ENCODE measurements around the gene RBMS3.

The RBMS3 gene

DNA sequence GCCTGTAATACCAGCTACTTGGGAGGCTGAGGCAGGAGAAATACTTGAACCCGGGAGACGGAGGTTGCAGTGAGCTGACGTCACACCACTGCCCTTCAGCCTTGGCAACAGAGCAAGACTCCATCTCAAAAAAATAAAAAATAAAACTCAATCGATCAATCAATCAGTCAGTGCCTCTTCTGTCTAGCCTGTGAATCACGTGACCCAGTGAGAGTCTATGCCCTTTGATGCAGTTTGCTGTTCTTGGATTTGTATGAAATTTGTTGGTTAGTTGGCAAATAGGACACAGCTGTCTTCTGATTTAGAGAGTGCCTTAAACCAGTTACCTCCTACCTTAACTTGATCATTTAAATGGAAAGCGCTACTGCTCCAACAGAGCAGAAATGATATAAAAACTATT, 3.6 kb upstream of the RBMS3 start:
- DNase-seq (ENCODE audit: low read depth): no peak

DNA sequence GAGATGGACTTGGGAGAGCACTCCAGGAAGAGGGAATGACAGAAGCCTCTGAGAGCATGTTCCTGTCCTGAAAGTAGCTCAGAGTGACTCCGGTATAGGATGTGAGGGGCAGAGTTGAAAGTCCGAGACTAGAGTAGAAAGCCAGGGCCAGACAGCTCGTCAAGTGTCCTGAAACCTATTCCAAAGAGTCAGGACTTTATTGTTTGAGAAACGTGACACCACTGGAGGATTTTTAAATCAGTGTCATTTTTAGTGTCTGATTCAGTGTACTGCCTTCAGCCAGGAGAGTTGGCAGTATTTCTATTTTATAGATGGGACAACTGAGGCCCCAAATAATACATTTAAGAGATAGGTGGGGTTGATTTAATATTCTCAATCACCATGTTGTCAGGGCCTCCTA, 1.6 kb upstream of the RBMS3 start:
- DNase-seq (ENCODE audit: low read depth): no peak

DNA sequence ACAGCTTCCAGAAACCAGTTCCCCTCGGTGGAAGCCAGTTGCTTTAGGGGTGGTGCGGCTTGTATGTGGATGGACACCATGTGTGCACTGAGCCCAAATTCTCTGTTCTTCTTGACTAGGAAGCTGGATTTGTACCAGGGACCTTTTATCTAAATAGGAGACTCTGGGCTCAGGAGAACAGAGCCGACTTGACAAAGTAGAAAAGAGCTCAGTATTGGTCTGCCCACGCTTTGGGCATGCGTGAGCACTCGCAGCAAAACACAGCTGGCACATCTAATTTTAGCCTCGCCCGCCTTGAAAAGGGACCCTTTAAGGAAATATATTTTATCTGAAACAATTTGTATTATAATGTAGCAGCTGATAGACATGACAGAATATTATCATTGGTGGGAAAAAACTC, 1.1 kb upstream of the RBMS3 start:
- DNase-seq (ENCODE audit: low read depth): no peak

DNA sequence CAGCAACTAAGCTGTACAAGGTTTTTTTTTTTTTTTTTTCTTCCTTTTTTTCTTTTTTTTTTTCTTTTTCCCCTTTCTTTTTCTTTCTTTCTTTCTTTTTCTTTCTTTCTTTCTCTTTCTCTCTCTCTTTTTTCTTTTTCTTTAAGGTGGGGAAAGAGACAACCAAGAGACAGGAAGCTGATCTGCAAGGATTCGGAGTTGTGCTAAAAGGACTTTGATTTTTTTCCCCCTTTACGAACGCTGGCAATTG, 148 bp downstream of the RBMS3 start:
- no peak for DNase-seq (ENCODE audit: low read depth)

DNA sequence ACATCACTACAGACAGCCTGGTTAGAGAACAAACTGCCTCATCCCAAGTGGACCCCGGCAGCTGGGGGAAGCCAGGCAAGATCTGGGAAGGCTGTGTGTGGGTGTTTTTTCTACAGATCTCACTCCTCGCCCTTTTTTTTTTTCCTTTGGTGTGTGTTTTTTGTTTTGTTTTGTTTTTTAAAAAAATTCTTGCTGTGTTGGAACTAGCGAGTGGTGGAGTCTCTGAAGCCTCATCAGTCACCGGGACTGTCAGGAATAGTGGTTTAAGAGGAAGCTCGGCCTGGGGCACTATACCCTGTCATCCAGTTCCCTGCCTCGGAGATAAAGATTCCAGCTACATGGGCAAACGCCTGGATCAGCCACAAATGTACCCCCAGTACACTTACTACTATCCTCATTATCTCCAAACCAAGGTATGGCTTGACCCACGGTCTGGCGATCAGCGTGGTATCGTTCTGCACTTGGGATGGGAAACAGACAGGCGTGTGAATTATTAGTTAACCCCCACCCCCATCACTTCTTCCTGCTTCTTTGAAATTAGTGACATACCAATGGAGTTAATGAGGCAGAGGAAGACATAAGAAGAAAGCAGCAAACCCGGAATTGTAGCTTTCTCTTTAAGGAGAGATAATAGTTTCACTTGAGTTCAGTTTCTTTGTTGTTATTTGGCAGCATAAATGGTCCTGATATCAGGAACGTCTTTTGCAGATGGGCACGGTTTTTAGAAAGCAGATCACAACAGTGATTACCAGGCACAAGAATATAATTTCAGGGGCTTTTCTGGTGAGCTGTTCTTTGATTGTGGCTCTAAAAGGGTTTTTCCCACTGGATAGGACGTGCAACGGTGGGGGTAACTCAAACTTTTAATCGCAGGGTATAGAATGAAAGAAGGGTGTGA, 722 bp downstream of the RBMS3 start:
- peak; percentile 68 for DNase-seq (ENCODE audit: low read depth)

DNA sequence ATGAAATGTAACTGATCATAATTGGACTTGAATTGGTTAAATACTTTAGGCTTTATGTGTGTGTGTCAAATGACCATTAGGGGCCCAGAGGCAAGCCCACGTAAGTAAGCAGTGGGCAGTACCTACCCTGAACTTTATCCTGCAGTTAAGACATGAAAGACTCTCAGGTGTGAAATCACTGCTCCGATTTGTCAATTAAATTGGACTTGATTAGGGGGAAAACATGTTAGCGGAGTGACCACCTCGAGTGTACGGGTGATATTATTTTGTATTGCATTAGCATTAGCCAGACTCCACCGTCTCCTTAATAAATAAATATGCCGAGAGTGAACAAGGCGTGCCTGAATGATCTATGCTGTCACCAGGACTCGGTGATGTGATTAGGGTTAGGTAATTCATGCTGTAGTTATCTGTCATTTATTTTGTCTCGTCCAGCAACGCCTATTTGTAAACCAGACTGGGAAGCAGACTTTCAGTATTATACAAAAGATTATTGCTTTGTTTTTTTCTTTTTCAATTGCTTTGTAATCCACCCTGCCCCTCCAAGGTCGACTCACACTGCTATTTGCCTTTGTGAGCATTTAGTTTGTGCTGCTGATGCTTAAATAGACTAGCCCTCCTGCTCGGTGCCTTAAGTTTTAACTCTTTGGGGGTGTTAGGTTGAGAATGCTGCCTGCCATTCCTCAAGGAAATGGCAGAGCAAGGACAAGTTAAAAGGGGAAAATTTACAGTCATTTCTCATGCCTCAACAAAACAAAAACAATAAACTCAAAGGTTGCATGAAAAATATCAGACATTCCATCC, 1.8 kb downstream of the RBMS3 start:
- peak; percentile 86 for DNase-seq (ENCODE audit: low read depth)

DNA sequence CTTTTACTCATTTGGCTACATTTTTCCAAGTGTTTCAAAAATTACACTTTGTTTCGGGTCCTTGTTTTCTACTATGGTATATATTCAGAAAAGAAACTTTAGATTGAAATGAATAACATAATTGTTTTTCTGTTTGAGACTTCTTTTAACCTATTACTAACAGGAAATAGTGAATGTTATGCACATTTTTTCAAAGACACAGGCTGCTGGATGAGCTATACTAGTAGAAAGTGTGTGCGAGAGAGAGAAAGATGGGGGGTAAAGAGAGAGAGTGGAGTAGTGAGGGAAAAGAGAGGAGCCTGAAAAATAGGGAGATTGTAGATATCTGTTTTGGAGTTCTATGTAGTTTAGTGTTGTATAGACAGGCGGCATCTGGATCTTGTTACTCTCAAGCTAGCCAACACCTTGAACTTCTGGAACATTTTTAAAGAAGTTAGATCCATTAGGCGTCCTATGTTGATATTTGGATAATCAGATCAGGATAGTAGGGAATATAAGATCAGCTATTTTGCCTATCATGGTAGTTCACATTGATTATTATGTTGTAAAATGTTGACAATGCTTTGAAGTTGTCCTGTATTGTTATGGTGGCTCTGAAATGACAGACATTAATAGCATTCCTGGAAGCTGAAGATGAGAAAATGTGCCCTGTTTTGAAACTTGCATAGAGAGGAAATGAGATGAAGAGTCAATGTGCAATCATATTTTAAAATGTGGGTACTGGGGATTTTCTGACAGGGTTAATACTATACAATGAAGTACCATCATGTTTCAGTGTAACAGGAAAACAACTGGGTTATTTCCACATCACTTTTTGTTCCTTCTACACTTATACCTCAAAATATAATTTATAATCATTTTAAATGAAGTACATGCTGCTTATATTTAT, 2.6 kb downstream of the RBMS3 start:
- DNase-seq (ENCODE audit: low read depth): no peak

DNA sequence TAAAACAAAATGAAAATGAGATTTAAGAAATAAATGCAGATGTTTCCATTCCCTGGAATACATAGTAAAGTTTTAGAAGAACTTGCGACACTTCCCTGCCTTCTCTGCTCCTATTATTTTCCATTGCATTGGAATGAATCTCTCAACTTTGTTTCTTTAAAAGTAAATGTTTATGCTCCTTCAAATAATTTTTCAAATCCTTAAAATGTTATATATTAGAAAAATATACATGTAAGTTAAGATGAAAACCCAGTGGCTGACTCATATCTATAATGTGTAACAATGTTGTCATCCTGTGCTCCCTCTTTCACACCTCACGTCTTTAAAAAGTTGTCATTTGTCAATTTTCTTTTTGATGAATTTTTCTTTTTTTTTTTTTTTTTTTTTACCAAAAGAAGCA, 3.6 kb downstream of the RBMS3 start:
- DNase-seq (ENCODE audit: low read depth): no peak

DNA sequence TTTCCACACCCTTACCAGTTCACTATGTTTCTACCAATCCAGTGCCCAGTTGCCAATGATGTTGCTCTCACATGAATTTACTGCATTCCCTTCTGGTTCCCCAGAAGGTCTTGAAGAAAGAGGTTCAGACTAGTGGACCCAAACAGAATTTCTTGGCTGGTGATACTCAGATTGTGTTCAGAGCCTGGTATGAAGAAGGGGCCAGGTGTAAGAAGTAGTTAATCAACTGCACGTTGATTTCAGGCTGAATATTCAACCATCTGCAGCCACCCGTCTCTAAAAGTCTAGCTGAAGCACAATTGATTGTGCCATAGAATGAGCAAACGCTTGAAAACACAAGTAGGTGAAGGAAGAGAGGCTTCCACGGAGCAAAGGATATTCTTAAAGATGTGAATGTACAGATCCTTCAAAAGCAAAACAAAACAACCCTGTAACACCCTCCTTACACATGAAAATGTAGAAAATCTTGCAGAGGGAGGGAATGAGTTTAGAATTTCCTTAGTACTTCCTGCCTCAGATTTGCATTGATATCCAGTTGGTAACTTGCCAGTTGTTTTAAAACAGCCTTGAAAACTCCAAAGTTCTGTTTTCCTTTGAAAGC, 4.7 kb downstream of the RBMS3 start:
- DNase-seq (ENCODE audit: low read depth): peak; percentile 65

DNA sequence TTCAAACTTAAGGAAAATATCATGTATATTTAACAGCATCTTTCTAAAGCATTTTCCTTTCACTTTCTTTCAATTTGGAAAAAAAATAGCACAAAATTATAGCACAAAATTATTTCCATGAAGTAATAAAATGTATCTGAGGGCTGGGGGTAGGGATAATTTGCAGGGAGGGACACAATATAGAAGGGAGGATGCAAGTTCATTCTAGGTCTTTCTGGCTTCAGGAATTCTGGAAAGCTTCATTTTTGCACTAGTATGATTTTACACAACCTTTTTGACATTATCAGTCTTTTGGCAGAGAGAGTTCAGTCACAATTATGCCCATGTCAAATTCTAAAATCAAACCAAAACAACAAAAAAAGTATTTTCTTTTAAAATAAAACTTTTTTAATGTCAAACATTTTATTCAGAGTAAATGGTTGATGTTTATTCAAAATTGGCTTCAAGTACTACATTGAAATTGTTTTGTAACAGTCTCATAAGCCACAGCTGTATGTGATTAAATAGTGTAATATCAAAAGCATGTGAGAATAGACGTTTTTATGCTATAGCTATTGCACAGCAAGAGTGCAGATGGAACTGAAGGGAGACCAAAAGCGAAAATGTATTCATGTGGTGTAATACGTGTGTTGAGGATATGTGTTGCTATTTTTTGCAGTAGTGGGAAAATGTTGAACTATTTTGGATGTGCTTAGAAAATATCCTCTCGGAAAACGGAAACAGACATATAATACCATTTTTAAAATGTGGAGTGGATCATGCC, 5.8 kb downstream of the RBMS3 start:
- peak; percentile 69 for DNase-seq (ENCODE audit: low read depth)

DNA sequence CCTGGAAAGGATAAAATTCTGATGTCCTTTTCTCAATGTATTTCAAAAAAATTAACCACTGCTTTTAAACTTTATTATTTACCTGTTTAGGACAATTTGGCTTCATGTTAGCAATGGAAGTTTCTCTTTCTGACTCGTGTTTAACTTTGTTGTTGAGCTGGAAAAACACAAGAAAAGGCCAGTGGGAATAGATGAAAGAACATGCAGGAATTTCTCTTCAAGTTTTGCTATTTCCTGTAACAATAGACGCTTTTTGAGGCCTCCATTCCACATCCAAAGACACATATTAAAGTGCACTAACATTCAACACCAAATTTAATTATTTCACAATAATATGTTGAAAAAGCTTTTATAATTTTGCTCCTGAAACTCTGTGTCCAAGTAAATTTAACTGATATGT, 9.7 kb downstream of the RBMS3 start:
- no peak for DNase-seq (ENCODE audit: low read depth)

DNA sequence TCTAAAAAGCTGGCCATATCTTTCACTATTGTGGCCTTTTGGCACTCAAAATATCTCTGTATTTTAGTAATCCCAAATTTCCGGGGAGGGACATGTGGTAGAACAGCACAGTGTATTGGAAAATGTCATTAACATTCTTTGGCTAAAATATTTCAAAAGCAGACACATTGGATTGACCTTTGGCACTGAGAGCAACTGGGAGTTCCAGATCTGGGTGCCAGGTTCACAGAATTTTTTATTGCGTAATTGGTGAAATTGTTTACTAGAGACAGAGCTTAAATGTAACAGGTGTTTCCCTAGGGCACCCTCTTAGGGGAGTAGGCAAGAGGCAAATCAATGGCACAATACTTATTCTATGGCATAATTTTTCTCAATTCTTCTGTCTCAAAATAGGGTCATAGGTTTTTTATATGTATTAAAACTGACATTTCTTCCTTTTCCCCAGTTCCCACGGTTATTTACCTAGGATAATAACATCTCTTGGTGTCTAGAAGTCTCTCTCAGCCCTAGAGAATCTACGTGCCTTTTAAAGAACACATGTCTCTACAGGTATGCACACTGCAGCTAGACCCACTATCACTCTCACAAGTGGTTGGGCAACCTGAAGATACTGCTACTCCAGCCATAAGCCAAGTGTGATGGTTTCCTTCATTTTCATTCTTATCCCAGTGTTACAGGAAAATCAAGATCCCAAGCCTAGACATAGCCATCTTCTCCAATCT, 10.6 kb downstream of the RBMS3 start:
- DNase-seq (ENCODE audit: low read depth): no peak

DNA sequence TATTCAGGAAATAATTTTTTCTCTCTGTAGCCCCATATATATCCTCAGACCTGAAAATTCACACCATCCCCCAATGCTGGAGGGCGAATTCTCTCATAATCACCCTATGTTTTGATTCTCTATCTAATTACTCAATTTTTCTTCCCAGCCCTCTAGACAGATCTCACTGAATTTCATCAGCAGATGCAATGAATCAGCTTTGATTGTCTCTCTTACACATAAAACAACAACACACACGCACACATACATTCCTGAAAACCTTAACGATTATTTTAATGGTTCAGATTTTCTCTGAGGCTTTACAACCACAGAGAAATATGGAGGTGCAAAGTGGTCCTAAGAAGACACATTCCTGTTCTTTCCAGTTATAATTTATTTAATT, 11.1 kb downstream of the RBMS3 start:
- DNase-seq (ENCODE audit: low read depth): no peak

DNA sequence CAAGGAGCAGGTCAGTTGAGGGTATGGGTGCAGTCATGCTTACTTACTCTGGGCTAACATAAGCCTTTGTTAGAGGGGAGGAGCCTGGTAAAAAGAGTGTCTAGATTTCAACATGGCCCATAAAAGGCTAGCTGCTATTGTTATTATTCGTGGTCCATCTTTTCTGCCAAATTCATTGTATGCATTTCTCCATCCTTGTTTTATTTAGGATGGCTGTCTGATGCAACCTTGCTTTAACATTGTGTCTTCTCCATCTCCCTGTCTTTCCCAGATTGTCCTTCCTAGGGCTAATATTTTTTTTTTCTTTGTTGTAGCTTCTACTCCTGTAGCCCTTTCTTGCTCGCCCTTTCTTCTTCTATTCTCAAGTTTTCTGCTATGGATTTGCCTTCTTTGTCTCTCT, 12.6 kb downstream of the RBMS3 start:
- no peak for DNase-seq (ENCODE audit: low read depth)

DNA sequence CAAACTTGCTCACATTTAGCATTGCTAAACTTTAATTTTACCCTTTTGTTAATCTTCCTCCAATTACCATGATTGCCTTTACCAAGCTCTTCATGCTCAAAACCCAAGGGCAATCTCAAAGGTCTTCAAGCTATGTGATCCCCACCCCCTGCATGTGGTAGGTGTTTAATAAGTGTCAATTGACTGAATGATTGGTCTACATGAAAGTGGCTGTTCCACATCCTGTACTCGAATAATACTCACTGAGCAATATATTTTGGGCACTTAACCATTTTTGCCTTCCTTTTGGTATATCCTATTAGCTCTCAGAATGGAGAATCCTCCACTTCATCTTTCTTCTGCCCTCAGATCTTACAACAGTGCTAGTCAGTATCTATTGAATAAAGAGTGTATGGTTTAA, 17.1 kb downstream of the RBMS3 start:
- DNase-seq (ENCODE audit: low read depth): no peak

DNA sequence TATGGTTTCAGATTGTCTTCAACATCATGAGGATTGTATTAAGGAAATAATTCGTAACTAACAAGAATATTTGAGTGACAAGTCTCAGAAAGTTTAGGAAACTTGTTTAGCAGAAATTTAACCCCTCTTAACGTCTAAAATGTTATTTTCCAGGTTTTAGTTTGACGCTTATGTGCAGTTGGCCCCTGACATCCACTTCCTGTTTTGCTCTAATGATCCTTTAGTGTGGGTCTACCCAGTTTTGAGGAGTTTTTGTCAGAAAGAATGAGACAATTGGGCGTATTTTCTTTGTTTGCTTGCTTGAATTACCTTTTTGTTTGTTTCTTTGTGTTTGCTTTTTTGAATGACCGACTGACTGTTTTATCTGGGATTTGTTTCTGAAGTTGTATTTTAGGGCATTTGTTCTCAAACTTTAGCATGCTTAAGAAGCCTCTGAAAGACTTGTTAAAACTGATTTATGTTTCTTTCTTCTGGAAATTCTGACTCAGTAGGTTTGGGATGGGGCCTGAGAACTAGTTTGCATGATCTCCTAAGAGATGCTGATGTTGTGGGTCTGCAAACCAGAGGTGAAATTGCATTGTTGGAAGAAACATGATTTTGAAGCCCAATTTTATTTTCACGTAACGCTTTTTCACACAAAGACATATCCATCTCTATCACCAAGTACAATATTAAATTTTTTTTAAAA, 20.6 kb downstream of the RBMS3 start:
- no peak for DNase-seq (ENCODE audit: low read depth)

DNA sequence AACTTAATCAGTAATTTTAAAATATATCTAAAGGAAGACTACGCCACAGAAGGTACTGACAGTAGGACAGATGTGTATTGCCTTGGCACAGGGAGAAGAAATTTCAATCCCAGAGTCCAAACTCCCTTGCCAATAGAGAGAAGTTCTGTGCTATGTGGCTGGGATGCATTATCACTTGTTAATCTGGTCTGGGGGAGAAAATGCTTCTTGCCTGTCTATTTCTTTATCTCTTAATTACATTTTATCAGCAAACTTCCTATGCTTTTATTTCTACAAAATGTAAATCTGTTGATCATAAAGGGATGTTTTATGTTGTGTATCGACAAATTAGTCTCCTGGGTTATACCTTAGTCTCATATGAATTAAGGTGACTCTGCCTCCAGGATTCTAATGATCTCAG, 21.7 kb downstream of the RBMS3 start:
- DNase-seq (ENCODE audit: low read depth): no peak

DNA sequence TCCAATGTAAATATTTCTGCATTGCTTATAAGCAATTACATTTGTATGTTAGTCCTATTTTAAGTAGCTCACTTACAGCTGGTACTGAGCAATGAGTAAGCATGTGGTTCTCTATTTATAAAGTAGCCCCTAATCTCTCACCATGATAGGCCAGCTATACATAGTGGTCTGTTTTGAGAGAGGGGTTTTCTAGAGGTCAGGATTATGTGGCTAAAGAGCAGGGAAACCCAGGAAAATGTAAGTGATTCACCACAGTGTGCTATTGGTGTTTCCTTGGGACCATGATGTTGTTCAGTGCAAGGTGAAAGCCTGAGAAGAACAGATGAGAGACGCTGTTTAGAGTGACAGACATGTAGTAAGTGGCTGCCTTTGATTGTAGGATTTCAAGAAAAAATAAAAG, 26.4 kb downstream of the RBMS3 start:
- DNase-seq (ENCODE audit: low read depth): peak; percentile 47

DNA sequence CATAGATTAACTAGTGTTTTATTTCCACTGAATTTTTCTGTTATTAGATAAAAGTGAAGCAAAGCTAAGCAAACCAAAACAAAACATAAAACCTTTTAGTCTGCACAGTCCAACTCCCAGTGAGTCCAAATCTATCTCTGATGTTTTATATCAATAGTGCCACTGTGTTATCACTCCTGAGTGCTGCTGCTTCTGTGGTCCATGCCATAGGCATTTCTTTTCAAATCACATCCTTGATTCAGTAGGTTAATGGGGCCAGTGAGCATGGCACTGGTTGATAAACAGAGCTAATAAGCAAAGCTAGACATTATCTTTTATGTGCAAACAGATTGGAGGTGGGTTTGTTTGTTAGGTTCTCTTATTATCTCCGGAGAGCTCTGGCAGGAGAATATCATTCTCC, 30.0 kb downstream of the RBMS3 start:
- DNase-seq (ENCODE audit: low read depth): no peak

DNA sequence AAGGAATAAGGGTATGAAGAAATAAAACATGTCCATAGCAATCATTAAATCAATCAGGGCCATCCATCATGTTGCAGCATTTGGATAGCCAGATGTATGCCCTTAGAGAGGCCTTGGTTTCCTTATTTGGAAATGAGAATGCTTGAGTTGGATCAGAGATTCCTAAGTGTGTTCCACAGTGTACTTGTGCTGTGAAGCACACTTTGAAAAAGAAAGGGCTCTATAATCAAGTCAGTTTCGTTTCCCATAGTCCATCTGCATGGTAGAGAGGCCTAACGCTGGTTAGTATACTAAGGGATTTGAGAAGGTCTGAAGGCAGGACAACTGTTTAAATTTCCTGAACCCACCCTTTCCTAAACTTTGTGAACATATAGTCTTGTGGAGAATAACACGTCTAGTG, 30.9 kb downstream of the RBMS3 start:
- DNase-seq (ENCODE audit: low read depth): no peak
